NT2/D1 (cell line): ENCODE measurements around the gene ELP5.

ENCODE experiments used
- SUZ12 ChIP-seq: IDR thresholded peaks from 2 replicates; pipeline ENCODE4 v1.6.1; 2011; ENCODE audit not compliant: insufficient read length, insufficient read depth; ENCODE audit errors: extremely low read depth
- YY1 ChIP-seq: IDR thresholded peaks from 2 replicates; pipeline ENCODE4 v1.6.1; 2011; ENCODE audit not compliant: insufficient read length, insufficient read depth
- ZNF274 ChIP-seq: IDR thresholded peaks from 2 replicates; pipeline ENCODE4 v1.6.1; 2011; ENCODE audit warnings: mild to moderate bottlenecking, low read depth, low read length

DNA sequence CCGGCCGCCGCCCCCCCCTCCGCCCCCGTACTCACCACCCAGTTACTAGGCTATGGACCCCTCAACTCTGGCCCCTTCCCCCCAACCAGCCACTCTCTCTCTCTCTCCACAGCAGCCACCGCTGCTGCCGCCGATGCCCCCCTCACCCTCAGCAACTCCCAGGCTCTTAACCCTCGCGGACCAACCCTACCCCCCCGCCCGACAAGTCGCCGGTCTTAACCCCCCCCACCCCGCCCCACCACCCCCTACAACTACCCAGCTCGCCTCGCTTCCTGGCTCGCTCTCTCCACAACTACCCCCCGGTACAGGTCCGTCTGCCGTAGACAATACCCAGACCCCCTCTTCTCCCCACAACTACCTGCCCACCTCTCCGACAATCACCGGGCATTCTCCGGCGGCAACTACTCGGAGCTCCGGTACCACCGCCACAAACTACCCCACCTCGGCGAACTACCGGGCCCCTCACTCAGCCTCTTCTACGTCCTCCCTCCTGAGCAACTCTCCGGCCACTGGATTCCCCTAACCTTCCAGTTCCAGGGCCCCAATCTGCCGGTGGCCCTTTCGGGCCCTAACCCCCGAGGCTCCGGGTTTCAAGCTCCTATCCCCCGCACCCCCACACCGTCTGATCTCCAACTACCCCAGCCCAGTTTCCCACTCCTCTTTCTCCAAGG is 13.5 kb upstream of the ELP5 start:
- no peak for TF ChIP-seq SUZ12
- no peak for TF ChIP-seq YY1
- TF ChIP-seq ZNF274: no peak
